CD4-positive, alpha-beta T cell treated with Interferon alpha-2 for 1 hour (primary cell): ENCODE measurements around the gene F7.

Source experiments
- DNase-seq, 2 donors: peaks; one replicate each; pipeline ENCODE4 v3.0.0-alpha.2; 2020 to 2022

The F7 gene

GRCh38 chr13:113119822-113120189, 14.2 kb downstream of the F7 start:
- DNase-seq = no peak

GRCh38 chr13:113120300-113121182, 14.9 kb downstream of the F7 start:
- no peak for DNase-seq

DNA sequence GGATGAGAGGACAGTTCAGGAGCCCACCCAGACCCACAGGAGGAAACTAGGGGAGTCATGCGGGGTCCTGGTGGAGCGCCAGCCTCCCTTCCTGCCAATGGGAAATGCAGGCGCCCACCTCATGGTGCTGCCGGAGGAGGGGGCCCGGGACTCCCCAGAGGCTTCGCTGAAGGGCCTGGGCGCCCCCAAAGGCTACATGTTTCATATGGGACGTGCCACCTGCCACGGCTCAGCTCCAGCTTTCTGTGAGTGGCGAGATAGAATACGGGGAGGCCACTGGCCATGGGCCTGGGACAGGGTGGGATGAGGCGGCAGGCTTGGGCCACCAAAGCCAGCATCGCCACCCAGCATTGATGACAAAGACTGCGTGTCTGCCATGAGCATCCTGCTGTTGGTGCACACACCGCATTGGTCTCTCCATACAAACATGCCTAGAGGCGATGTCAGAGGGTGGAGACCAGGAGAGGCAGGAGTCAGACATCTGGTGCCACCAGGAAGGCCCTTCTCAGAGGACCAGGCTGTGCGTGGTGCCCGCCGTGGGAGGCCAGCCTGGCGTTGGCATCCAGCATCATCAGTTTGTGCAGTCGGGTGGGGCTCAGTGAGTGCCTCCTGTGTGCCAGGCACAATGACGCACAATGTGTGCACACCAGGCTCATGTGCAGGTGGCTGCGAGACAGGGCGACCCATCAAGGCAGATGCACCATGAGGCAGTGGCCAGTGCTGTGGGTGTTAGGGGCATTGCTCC, 15.8 kb downstream of the F7 start:
- DNase-seq = no peak

DNA sequence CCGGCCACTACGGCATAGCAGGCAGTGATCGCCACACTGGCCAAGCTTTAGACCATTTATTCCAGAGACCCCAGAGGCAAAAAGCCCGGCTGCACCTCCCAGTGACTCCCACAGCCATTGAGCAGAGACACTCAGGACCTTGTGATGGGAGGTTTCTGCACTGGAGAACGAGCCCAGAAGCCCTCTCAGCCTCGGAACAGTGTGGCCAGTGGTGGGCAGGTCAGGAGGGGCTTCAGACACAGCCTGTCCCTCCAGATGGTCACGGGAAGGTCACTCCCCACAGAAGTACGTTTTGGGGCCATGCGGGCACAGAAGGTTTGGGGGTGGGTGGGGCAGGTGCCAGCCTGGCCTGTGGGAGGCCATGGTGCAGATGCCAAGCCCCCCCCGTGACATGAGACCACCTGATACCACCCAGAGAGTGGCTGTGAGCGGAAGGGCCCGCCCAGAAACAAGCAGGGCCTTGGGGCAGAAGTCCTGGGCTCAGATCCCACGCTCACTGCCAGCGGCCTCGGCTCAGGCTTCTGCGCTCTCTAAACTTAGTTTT, 16.4 kb downstream of the F7 start:
- DNase-seq = no peak

- DNase-seq = no peak
Observed at GRCh38 chr13:113122550-113123225, 17.1 kb downstream of the F7 start, which contains the start of gene F10. Gene F10 (plus strand): TSS chr13:113122799. CDS start chr13:113122856, 57 bp downstream.

DNA sequence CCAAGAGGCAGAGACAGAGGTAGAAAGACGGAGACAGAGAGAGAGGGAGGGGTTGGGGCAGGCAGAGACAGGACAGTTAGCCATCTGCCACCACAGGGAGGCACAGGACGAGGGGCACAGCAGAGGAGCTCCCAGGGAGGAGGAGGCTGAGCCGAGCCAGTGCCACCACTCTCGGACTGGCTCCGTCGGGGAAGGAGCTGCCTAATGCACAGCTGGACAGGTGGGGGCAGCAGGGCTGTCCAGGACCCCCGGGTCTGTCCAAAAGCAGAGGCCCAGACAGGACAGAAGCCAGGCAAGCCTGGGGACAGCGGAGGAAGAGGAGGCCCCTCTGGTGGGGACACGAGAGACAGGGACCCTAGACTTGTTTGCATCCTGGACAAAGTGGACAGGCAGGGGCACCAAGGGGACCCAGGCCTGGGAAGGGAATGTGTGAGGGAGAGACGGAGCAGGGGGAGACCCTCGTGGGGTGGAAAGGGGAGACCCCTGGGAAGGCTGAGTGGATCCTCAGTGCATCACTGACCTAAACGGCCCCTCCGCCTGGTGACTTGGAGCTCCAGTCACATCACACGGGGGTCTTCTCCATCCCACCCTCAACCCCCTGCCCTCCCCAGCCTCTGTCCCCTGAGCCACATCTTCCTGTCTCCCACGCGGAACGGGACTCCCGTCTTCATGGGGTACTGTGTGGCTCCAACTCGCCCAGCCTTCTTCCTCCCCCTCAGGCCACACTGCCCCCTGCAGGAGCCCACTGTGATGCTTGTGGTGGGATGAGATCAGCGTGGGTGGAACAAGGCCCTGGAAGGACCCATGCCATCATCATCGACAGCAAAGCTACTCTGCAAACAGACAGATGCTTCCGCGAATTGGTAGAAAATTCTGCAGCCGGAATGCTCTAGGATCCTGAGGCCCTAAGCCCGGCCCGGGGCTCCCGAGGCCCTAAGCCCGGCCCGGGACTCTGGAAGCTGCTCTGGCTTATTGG, 17.9 kb downstream of the F7 start:
- no peak for DNase-seq

DNA sequence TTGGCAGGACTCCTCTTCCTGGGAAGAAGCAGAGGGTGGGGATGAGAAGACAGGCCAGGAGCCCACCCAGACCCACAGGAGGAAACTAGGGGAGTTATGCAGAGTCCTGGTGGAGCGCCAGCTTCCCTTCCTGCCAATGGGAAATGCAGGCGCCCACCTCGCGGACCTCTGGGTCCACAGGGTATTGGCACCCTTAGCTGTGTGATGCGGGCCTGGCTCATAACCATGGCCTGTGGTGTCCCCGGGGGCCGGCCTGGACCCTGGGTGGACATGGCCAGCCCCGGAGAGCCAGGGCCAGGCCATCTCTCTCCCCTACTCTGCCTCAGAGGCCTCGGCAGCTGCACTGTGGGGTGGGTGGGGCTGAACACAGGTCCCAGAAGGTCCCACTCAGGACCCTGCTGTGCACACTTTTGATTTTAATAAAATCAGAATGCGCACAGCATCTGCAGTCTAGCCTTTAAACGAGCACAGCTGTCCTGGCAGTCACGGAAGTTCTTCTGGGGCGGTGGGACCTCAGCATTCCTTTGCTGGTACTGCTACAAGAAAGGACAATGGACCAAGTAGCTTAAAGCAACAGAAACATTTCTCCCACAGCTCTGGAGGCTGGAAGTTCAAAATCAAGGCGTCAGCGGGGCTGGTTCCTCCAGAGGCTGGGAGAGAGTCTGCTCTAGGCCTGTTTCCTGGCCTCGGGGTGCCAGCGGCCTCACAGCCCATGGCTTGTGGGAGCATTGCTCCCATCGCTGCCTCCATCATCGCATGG, 18.8 kb downstream of the F7 start:
- no peak for DNase-seq

DNA sequence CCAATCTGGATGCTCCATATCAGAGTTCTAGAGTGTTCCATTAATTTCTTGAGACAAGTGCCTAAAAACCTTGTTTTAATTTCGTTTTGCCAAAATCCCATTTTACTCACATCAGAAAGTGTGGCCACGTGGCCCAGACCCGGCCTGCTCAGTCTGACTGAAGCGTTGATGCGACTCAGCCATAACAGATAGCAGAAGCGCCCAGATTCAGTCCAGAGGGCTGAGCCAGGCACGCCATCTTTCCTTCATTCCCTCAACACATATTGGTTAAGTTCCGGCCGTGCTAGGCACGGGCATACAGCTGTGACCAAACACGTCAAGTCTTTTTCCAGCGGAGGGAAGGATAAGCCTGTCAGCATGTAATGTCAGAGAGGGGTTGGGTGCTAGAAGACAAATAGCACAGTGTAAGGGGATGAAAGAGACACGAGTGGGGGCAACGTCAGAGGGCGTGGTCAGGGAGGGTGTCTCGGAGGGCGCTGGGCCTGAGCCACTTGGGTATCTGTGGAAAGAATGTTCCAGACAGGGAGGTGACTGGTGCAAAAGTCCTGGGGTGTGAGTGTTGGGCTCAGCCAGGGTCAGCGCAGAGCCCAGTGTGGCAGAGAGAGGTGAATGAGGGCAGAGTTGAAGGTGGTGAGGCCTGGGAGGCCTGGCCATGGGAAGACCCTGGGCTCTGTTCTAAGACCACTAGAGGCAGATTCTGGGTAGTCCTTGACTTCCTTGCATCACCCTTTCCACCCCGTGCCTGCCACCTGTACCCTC, 20.1 kb downstream of the F7 start:
- DNase-seq = peak in 1 of 2 donors; percentile 1

GRCh38 chr13:113126265-113127150, 20.9 kb downstream of the F7 start:
- DNase-seq = no peak

DNA sequence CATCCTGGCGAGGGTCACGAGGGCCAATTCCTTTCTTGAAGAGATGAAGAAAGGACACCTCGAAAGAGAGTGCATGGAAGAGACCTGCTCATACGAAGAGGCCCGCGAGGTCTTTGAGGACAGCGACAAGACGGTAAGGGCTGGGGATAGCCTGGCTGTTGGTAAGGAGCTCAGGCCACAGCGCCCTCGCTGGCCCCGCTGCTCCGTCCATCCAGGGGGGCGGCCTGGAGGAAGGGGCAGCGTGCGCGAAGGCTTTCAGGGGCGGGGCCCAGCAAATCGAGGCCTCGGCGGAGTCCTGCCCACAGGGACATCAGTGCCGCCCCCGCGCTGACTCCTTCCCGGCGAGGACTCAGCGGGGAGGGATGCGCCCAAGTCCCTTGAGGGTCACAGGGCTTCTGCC, 23.9 kb downstream of the F7 start:
- DNase-seq = no peak

DNA sequence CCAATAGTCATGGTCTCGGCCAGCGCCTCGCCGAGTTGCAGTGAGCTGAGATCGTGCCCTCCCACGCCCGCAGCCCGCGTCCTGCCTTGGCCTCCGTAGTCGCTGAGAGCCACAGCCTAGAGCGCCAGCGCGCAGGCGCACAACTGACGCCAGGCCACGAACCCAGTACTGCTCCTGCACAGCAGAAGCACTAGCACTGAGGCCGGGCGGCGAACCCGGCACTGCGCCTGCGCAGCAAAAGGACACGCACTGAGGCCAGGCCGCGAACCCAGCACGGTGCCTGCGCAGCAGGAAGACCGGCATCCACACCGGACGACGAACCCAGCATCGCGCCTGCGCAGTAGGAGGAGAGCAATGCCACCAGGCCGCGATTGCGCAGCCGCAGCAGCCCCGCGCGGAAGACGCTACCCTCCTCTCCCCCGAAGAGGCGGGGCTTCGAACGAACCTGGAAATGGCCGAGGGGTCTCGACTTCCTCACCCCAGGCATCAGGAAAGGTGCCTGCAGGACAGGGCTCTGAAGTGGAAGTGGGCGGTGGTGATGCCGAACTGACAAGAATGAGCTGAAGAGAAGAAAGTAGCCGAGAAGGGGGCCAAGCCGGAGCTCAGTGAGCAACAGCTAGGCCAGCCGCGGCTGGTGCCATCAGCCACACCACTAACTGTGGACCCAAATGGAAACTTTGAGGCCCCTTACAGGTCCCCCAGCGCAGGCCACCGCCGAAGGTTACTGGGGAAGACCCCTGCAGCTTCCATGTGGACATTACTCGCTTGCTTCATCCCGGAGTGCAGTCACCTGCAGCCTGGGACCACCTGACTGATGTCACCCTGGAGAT, 24.5 kb downstream of the F7 start:
- DNase-seq = peak in 1 of 2 donors; percentile 30

- DNase-seq = no peak
Observed at GRCh38 chr13:113135281-113135760, 29.7 kb downstream of the F7 start.

GRCh38 chr13:113137691-113138298, 32.2 kb downstream of the F7 start:
- DNase-seq = no peak

GRCh38 chr13:113138792-113139551, 33.4 kb downstream of the F7 start:
- DNase-seq = no peak

GRCh38 chr13:113139577-113139976, 34.0 kb downstream of the F7 start:
- no peak for DNase-seq

DNA sequence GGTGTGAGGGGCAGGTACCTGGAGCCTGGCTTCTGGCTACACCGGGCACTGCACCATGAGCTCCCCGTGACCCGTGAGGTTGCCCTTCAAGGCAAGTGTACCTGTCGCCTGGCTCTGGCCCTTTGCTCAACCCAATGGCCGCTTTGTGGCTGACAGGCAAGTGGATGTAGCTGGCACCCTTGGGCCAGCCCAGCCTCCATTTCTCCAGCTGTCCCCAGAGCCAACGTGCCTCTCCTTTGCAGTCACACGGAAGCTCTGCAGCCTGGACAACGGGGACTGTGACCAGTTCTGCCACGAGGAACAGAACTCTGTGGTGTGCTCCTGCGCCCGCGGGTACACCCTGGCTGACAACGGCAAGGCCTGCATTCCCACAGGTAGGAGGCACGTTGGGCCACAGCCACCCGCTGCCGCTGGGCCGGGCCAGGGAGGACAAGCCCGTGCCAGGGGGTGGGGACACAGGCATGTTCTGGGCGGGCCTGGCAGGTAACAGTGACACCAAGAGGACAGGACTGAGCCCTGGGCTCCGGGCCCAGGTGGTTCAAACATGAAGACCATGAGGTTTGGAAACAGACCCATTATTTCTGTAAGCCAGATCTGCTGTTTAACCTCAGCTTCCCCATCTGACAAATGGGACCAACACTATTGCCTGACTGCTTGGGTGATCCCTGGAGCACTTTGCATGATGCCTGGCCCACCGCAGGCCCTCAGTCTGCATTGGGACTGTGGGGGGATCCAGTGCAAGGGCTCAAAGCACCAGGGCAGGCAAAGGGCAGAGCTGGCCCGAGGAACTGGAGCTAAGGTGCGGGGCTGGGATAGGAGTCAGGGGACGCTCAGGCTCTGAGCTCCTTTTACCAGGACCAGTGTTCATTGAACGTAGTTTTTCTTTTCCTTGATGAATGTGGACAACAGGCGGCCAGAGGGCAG, 35.3 kb downstream of the F7 start:
- no peak for DNase-seq
